ENCODE results near the gene PRKAB1.

PRKAB1 gene

DNA sequence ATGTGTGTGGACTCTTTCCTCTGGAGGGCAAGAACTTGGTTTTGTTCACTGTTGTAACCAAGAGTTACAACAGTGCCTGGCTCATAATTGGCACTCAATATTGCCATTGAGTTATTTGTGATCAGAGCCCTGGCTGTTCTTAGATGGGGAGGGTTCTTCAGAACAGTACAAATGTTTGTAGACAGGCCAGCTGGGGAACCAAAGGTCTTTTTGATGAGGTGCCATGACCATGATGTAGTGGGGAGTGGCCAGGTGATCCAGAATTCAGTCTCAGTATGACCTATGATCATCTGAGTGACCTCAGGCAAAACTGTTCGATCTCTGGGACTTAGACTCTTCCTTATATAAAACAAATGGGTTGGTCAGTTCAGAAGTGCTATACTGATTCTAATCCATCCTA, 3.3 kb upstream of the PRKAB1 start:
- DNase-seq = no peak
- H3K36me3 ChIP-seq (ENCODE audit: control insufficient read depth in 4 of 4, insufficient read depth in 4 of 4, low read length in 3 of 4) = no peaks in the 10 kb centered on the region
- H3K27ac ChIP-seq (ENCODE audit: insufficient read depth in 1 of 2, low read depth in 1 of 2, low read length in 2 of 2, poor library complexity in 1 of 2, severe bottlenecking in 2 of 2) = peak overlapping the region in 1 of 2 experiments; percentile 80
- no peaks in the 10 kb centered on the region for H3K9me3 ChIP-seq (ENCODE audit: control extremely low read depth in 1 of 5, control insufficient read depth in 4 of 5, insufficient read depth in 2 of 5, low read depth in 1 of 5, low read length in 4 of 5)
- WGBS (ENCODE audit: insufficient coverage) = no CpG with 5 or more reads among the region's 1 CpG
- peaks cover 20 to 33% (median 23%) of the 10 kb centered on the region in 4 experiments for H3K4me1 ChIP-seq (ENCODE audit: control extremely low read depth in 1 of 4, control insufficient read depth in 4 of 4, insufficient read depth in 4 of 4, low read length in 3 of 4)
- ChIA-PET POLR2A (no interaction called here), CTCF (interaction anchor here (0.6 to 2.1 kb wide), 7 partner anchors 9 to 35 kb away, joined by 3 to 7 read pairs (median 4); no protein-coding TSS in a partner anchor)
- no peak overlapping the region for H3K4me3 ChIP-seq (ENCODE audit: control insufficient read depth in 1 of 7, extremely low read depth in 1 of 7, insufficient read depth in 4 of 7, low read depth in 2 of 7, low read length in 6 of 7)
- H3K27me3 ChIP-seq (replicated peaks in 2 of 5; ENCODE audit: control insufficient read depth in 4 of 5, insufficient read depth in 5 of 5, low read length in 4 of 5) = no peaks in the 10 kb centered on the region

DNA sequence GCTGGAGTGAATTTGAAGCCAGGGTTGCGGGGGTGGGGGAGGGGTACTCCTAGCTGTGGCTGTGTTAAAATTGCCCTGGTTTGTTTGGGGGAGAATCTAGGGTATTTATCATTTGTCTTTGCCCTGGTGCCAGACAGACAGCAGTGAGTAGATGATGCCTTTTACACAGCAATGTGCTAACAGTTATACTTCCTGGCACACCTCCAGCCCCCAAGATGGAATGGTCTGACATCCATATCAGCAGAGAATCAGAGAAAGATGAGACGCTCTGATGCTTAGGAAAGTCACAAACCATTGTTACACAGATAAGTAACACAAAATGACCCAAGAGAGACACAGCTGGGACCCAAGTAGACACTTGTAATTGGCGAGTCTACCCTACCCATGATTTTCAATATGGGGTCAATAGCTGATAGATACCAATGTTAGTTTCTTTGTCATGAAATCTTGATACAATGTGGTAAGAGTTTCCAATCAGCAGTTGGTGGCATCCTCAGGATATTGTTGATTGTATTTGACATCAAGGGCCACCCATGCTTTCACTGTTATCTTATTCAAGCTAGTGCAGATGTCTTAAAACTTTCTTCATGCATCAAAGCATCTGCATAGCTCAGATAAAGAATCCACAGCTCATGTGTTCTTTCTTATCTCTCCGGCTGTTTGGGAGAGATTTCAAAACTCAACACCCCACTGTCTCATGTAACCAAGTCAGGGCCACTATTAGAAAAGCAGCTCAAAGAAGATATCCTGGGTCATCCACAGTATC, 2.6 kb upstream of the PRKAB1 start:
- POLR2A ChIA-PET = no interaction called here
- WGBS (ENCODE audit: insufficient coverage) = 85% methylated on average over 4 of the region's 4 CpGs
- no peaks in the 10 kb centered on the region for H3K9me3 ChIP-seq (ENCODE audit: control extremely low read depth in 1 of 5, control insufficient read depth in 4 of 5, insufficient read depth in 2 of 5, low read depth in 1 of 5, low read length in 4 of 5)
- H3K4me3 ChIP-seq (ENCODE audit: control insufficient read depth in 1 of 7, extremely low read depth in 1 of 7, insufficient read depth in 4 of 7, low read depth in 2 of 7, low read length in 6 of 7) = peak overlapping the region in 1 of 7 experiments; percentile 84
- CTCF ChIA-PET = interaction anchor here (0.6 to 2.1 kb wide), 8 partner anchors 10 to 34 kb away, joined by 3 to 7 read pairs (median 4); no protein-coding TSS in a partner anchor
- no peaks in the 10 kb centered on the region for H3K27me3 ChIP-seq (replicated peaks in 2 of 5; ENCODE audit: control insufficient read depth in 4 of 5, insufficient read depth in 5 of 5, low read length in 4 of 5)
- DNase-seq = peak; percentile 79 to 93 (median 83)
- H3K4me1 ChIP-seq (ENCODE audit: control extremely low read depth in 1 of 4, control insufficient read depth in 4 of 4, insufficient read depth in 4 of 4, low read length in 3 of 4) = peaks cover 20 to 33% (median 23%) of the 10 kb centered on the region in 4 experiments
- peaks cover 0 to 4% (median 1%) of the 10 kb centered on the region in 4 experiments for H3K36me3 ChIP-seq (ENCODE audit: control insufficient read depth in 4 of 4, insufficient read depth in 4 of 4, low read length in 3 of 4)
- H3K27ac ChIP-seq (ENCODE audit: insufficient read depth in 1 of 2, low read depth in 1 of 2, low read length in 2 of 2, poor library complexity in 1 of 2, severe bottlenecking in 2 of 2) = peak overlapping the region in 1 of 2 experiments; percentile 80

DNA sequence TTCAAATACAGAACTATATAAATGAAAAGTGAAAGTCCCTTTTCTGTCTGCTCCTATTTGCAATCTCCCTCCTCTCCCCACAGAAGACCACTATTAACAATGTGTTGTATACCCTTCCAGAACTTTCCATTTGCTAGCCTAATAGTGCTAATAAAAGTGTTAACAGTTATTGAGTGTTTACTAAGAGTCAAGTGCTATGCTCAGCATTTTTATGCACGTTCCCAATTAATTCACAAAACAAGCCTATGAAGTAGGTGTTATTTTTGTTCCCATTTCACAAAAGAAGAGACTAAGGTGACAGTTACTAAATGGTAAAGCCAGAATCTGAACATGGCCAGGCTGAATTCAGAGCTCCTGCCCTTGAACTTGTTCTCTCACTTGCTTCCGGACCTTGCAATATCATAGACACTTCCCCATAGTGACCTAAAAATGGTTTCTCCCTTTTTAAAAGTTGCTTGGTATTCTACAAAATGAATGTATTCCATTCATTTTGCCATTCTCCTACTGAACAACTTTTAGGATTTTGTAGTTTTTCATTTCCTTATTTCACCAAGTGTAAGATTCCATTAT, 1.6 kb upstream of the PRKAB1 start:
- H3K36me3 ChIP-seq (ENCODE audit: control insufficient read depth in 4 of 4, insufficient read depth in 4 of 4, low read length in 3 of 4) = peaks cover 0 to 11% (median 4%) of the 10 kb centered on the region in 4 experiments
- POLR2A ChIA-PET = interaction anchor here (0.7 kb wide), 1 partner anchor 1255 kb away, joined by 3 read pairs; no protein-coding TSS in a partner anchor
- no peaks in the 10 kb centered on the region for H3K27me3 ChIP-seq (replicated peaks in 2 of 5; ENCODE audit: control insufficient read depth in 4 of 5, insufficient read depth in 5 of 5, low read length in 4 of 5)
- H3K4me1 ChIP-seq (ENCODE audit: control extremely low read depth in 1 of 4, control insufficient read depth in 4 of 4, insufficient read depth in 4 of 4, low read length in 3 of 4) = peaks cover 20 to 33% (median 23%) of the 10 kb centered on the region in 4 experiments
- peak overlapping the region in 6 of 7 experiments; percentile 83 to 97 (median 93) for H3K4me3 ChIP-seq (ENCODE audit: control insufficient read depth in 1 of 7, extremely low read depth in 1 of 7, insufficient read depth in 4 of 7, low read depth in 2 of 7, low read length in 6 of 7)
- H3K9me3 ChIP-seq (ENCODE audit: control extremely low read depth in 1 of 5, control insufficient read depth in 4 of 5, insufficient read depth in 2 of 5, low read depth in 1 of 5, low read length in 4 of 5) = no peaks in the 10 kb centered on the region
- peak in 2 of 3 donors; percentile 41 to 52 for DNase-seq
- CTCF ChIA-PET = interaction anchor here (1.5 to 2.1 kb wide), 3 partner anchors 9 to 13 kb away, joined by 3 to 7 read pairs (median 4); no protein-coding TSS in a partner anchor
- WGBS (ENCODE audit: insufficient coverage) = no CpG with 5 or more reads among the region's 2 CpGs
- peak overlapping the region in 1 of 2 experiments; percentile 80 for H3K27ac ChIP-seq (ENCODE audit: insufficient read depth in 1 of 2, low read depth in 1 of 2, low read length in 2 of 2, poor library complexity in 1 of 2, severe bottlenecking in 2 of 2)

DNA sequence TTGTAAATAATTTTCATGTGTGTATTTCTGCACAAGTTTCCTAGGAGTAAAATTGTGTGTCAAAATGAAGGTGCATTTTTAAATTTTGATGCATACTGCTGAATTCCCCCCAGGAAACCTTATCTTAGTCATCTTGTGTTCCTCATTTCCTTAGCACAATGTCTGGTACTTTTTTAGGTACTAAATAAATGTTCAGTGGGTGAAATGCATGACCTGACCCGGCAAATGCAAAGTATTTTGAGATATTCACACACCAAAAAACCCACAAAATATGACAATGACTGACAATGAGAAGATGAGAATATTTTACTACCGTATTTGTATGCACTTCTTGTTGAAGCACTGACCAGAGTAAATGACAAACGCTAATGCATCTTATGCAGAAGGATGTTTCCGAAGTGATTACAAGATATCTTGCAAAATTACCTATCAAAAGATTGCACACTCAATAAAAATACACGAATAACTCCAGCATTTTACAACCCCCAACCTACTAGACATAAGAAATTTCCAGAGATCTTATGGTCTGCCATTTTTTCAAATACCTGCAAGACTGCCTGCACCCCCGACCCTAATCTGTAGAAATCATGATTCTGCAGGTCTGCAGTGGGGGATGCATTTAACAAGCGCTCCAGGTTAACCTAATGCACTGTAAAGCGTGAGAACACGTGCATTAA, 895 bp upstream of the PRKAB1 start:
- Histone ChIP-seq H3K27me3 (replicated peaks in 2 of 5; ENCODE audit: control insufficient read depth in 4 of 5, insufficient read depth in 5 of 5, low read length in 4 of 5) (no peaks in the 10 kb centered on the region), H3K4me3 (ENCODE audit: control insufficient read depth in 1 of 7, extremely low read depth in 1 of 7, insufficient read depth in 4 of 7, low read depth in 2 of 7, low read length in 6 of 7) (peak overlapping the region in 6 of 7 experiments; percentile 83 to 97 (median 93)), H3K9me3 (ENCODE audit: control extremely low read depth in 1 of 5, control insufficient read depth in 4 of 5, insufficient read depth in 2 of 5, low read depth in 1 of 5, low read length in 4 of 5) (no peaks in the 10 kb centered on the region), H3K36me3 (ENCODE audit: control insufficient read depth in 4 of 4, insufficient read depth in 4 of 4, low read length in 3 of 4) (peaks cover 0 to 15% (median 10%) of the 10 kb centered on the region in 4 experiments), H3K27ac (ENCODE audit: insufficient read depth in 1 of 2, low read depth in 1 of 2, low read length in 2 of 2, poor library complexity in 1 of 2, severe bottlenecking in 2 of 2) (peak overlapping the region in 1 of 2 experiments; percentile 93), H3K4me1 (ENCODE audit: control extremely low read depth in 1 of 4, control insufficient read depth in 4 of 4, insufficient read depth in 4 of 4, low read length in 3 of 4) (peaks cover 20 to 33% (median 23%) of the 10 kb centered on the region in 4 experiments)
- DNase-seq = peak in 2 of 3 donors; percentile 35 to 51
- ChIA-PET POLR2A (no interaction called here), CTCF (interaction anchor here (1.5 to 2.0 kb wide), 2 partner anchors 9 to 14 kb away, joined by 6 read pairs; no protein-coding TSS in a partner anchor)
- WGBS (ENCODE audit: insufficient coverage) = 0% methylated on average over 3 of the region's 9 CpGs

DNA sequence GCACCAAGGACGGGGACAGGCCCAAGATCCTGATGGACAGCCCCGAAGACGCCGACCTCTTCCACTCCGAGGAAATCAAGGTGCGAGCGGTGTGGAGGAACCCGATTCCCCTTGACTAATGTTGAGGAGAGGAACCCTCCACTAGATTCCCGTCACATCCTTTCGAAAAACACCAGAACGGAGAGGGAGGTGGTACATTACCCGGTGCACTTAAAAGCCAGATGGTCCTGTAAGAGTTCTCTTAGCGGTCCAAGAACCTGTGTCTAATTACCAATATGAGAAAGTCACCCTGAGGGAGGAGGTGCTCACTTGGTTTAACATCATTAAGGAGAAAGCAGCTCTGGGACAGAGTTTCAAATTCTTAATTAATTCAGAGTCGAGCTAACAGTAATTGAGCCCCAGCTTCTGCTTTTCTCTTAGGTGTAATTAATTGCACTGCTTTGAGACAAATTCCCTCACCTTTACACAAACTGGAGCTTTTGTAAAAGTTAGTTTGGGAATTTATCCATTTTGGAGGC, 450 bp downstream of the PRKAB1 start:
- POLR2A ChIA-PET = no interaction called here
- CTCF ChIA-PET = interaction anchor here (1.0 to 2.0 kb wide), 4 partner anchors 10 to 224 kb away, joined by 3 to 6 read pairs (median 6); no protein-coding TSS in a partner anchor
- H3K27me3 ChIP-seq (replicated peaks in 2 of 5; ENCODE audit: control insufficient read depth in 4 of 5, insufficient read depth in 5 of 5, low read length in 4 of 5) = no peaks in the 10 kb centered on the region

DNA sequence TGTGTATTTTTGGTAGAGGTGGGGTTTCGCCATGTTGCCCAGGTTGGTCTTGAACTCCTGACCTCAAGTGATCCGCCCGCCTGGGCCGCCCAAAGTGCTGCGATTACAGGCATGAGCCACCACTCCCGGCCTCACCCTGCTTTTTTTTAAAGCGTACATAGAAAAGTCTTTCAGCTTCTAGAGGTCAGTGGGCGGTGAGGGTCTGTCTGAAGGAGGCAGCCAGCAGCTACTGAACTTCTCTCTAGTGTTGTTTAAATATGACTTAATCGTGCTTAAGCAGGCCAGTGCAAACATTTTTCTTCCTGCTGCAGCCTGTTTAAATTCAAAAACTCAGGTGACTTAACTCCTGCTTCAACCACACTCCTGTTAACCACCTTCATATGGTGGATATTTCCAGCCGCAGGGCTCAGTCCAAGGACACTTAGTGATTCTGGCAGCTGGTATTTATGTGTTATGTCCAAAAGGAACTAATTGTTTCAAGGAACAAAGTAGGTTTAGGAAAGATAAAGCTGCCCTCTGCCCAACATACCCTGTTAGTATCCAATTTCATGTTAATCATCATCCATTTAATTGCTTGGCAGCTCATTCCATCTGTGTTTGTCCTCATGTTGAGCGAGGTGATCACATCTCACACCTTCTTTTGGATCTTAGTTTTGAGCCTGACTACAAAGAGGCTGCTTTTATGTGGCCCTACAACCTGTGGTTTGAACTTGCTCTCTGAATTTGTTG, 2.0 kb downstream of the PRKAB1 start:
- Histone ChIP-seq H3K4me3 (ENCODE audit: control insufficient read depth in 1 of 7, extremely low read depth in 1 of 7, insufficient read depth in 4 of 7, low read depth in 2 of 7, low read length in 6 of 7) (no peak overlapping the region), H3K27ac (ENCODE audit: insufficient read depth in 1 of 2, low read depth in 1 of 2, low read length in 2 of 2, poor library complexity in 1 of 2, severe bottlenecking in 2 of 2) (peak overlapping the region in 1 of 2 experiments; percentile 72)
- 94% methylated on average over 10 of the region's 11 CpGs for WGBS (ENCODE audit: insufficient coverage)

More for the DNA sequence above, 450 bp downstream of the PRKAB1 start:
- WGBS (ENCODE audit: insufficient coverage) = 4% methylated on average over 14 of the region's 14 CpGs
- H3K4me3 ChIP-seq (ENCODE audit: control insufficient read depth in 1 of 7, extremely low read depth in 1 of 7, insufficient read depth in 4 of 7, low read depth in 2 of 7, low read length in 6 of 7) = peak overlapping the region; percentile 83 to 97 (median 95)
- peaks cover 4 to 28% (median 15%) of the 10 kb centered on the region in 4 experiments for H3K36me3 ChIP-seq (ENCODE audit: control insufficient read depth in 4 of 4, insufficient read depth in 4 of 4, low read length in 3 of 4)
- peaks cover 22 to 39% (median 28%) of the 10 kb centered on the region in 4 experiments for H3K4me1 ChIP-seq (ENCODE audit: control extremely low read depth in 1 of 4, control insufficient read depth in 4 of 4, insufficient read depth in 4 of 4, low read length in 3 of 4)
- peak overlapping the region; percentile 74 to 93 for H3K27ac ChIP-seq (ENCODE audit: insufficient read depth in 1 of 2, low read depth in 1 of 2, low read length in 2 of 2, poor library complexity in 1 of 2, severe bottlenecking in 2 of 2)
- DNase-seq = peak in 2 of 3 donors; percentile 50 to 66
- H3K9me3 ChIP-seq (ENCODE audit: control extremely low read depth in 1 of 5, control insufficient read depth in 4 of 5, insufficient read depth in 2 of 5, low read depth in 1 of 5, low read length in 4 of 5) = no peaks in the 10 kb centered on the region

More for the DNA sequence above, 2.0 kb downstream of the PRKAB1 start:
- Histone ChIP-seq H3K4me1 (ENCODE audit: control extremely low read depth in 1 of 4, control insufficient read depth in 4 of 4, insufficient read depth in 4 of 4, low read length in 3 of 4) (peaks cover 30 to 50% (median 36%) of the 10 kb centered on the region in 4 experiments), H3K27me3 (replicated peaks in 2 of 5; ENCODE audit: control insufficient read depth in 4 of 5, insufficient read depth in 5 of 5, low read length in 4 of 5) (no peaks in the 10 kb centered on the region), H3K9me3 (ENCODE audit: control extremely low read depth in 1 of 5, control insufficient read depth in 4 of 5, insufficient read depth in 2 of 5, low read depth in 1 of 5, low read length in 4 of 5) (no peaks in the 10 kb centered on the region), H3K36me3 (ENCODE audit: control insufficient read depth in 4 of 4, insufficient read depth in 4 of 4, low read length in 3 of 4) (peaks cover 6 to 43% (median 23%) of the 10 kb centered on the region in 4 experiments)
- ChIA-PET CTCF (interaction anchor here (1.0 to 1.4 kb wide), 3 partner anchors 12 to 26 kb away, joined by 3 read pairs; no protein-coding TSS in a partner anchor), POLR2A (no interaction called here)
- no peak for DNase-seq

All from common myeloid progenitor, CD34-positive (primary cell).